HepG2 (cell line): ENCODE results near the gene BIRC6. TPM values are rescaled to one million over a fixed set of nuclear protein-coding genes. Genes with fewer than 3 reads are reported as not detected.

Experiments used
- NR2F1 ChIP-seq, 2 experiments: fragments of 450-650 bp in 1 of 2; formaldehyde crosslinking in 1 of 2; IDR thresholded peaks; 2 replicates each; pipeline versions ENCODE4 v1.5.0 to v1.6.1; 2016 to 2020; ENCODE audit warnings: mild to moderate bottlenecking in 1 of 2, missing compliant biosample characterization in 1 of 2, missing genetic modification reagents in 1 of 2, moderate library complexity in 1 of 2
- PHB2 ChIP-seq: fragments of 450-650 bp; IDR thresholded peaks from 2 replicates; pipeline ENCODE4 v1.6.1; 2018; ENCODE audit not compliant: partially characterized antibody
- PTBP1 ChIP-seq: fragments of 200-400 bp; formaldehyde crosslinking; IDR thresholded peaks from 2 replicates; pipeline ENCODE4 v1.6.1; 2018; ENCODE audit warnings: low read length, low read depth; ENCODE audit not compliant: poor library complexity, severe bottlenecking
- SETDB1 ChIP-seq: sonication (generic); formaldehyde crosslinking; IDR thresholded peaks from 2 replicates; pipeline ENCODE4 v1.5.1; 2020; ENCODE audit warnings: missing genetic modification reagents, mild to moderate bottlenecking, borderline replicate concordance
- SYNCRIP ChIP-seq: fragments of 200-400 bp; formaldehyde crosslinking; IDR thresholded peaks from 2 replicates; pipeline ENCODE4 v1.6.1; 2018; ENCODE audit warnings: mild to moderate bottlenecking, low read depth, low read length; ENCODE audit not compliant: insufficient read depth
- TAF1 ChIP-seq: sonication (generic); formaldehyde crosslinking; IDR thresholded peaks from 2 replicates; pipeline ENCODE4 v1.4.0; 2020; ENCODE audit warnings: missing genetic modification reagents
- ZFP36L2 ChIP-seq: sonication (generic); formaldehyde crosslinking; IDR thresholded peaks from 2 replicates; pipeline ENCODE4 v1.4.0; 2020; ENCODE audit warnings: missing genetic modification reagents
- ZNF20 ChIP-seq: sonication (generic); formaldehyde crosslinking; IDR thresholded peaks from 2 replicates; pipeline ENCODE4 v1.4.0; 2020; ENCODE audit warnings: mild to moderate bottlenecking, moderate library complexity, missing genetic modification reagents
- ZNF557 ChIP-seq: sonication (generic); formaldehyde crosslinking; IDR thresholded peaks from 2 replicates; pipeline ENCODE4 v1.4.0; 2020; ENCODE audit warnings: missing genetic modification reagents
- ZNF619 ChIP-seq: sonication (generic); formaldehyde crosslinking; IDR thresholded peaks from 2 replicates; pipeline ENCODE4 v1.4.0; 2020; ENCODE audit warnings: mild to moderate bottlenecking, missing genetic modification reagents
- polyA plus RNA-seq, 8 experiments: library from polyadenylated mRNA; depleted of rRNA in 3 of 8; stranded (reverse) in 7 of 8; unstranded in 1 of 8; fragments of >200 nt; fragmentation: Illumina TruSeq in 4 of 8; extraction: Trizol in 4 of 8; gene quantifications; 2 replicates each; pipeline versions ENCODE4 v1.2.1 to v1.2.3, GENCODE V29; 2011 to 2016; ENCODE audit warnings: low read depth in 4 of 8, missing spikeins in 1 of 8, mixed read lengths in 1 of 8; ENCODE audit not compliant: insufficient read depth in 1 of 8
- total RNA-seq, 5 experiments: library from RNA; depleted of rRNA; stranded (reverse); fragments of >200 nt; fragmentation: Illumina TruSeq; extraction: Trizol; gene quantifications; 2 replicates each; pipeline ENCODE4 v1.2.3, GENCODE V29; 2016; ENCODE audit warnings: low read depth in 1 of 5
- TF ChIP-seq, protein P1 (sequence below): sonication (generic); formaldehyde crosslinking; IDR thresholded peaks from 2 replicates; pipeline ENCODE4 v1.5.1; 2020; ENCODE audit warnings: missing genetic modification reagents, mild to moderate bottlenecking, borderline replicate concordance
- TF ChIP-seq, protein P2 (sequence below): sonication (generic); formaldehyde crosslinking; IDR thresholded peaks from 2 replicates; pipeline ENCODE4 v1.4.0; 2020; ENCODE audit warnings: missing genetic modification reagents
- TF ChIP-seq, protein P3 (sequence below): sonication (generic); formaldehyde crosslinking; IDR thresholded peaks from 2 replicates; pipeline ENCODE4 v1.4.0; 2020; ENCODE audit warnings: low read depth, mild to moderate bottlenecking, missing genetic modification reagents
- TF ChIP-seq, protein P4 (sequence below), 2 experiments: fragments of 450-650 bp in 1 of 2; sonication (generic) in 1 of 2; formaldehyde crosslinking; IDR thresholded peaks; 2 replicates each; pipeline versions ENCODE4 v1.5.0 to v1.8.0; 2020 to 2022; ENCODE audit warnings: mild to moderate bottlenecking in 1 of 2, missing genetic modification reagents in 1 of 2
- TF ChIP-seq, protein P5 (sequence below): sonication (generic); formaldehyde crosslinking; IDR thresholded peaks from 2 replicates; pipeline ENCODE4; 2020; ENCODE audit warnings: missing genetic modification reagents, mild to moderate bottlenecking, borderline replicate concordance

The BIRC6 gene
- total and polyA plus RNA-seq, 2 of the 13 experiments (the other 11 are each of a cell fraction or from before 2014, with no cell fraction given) = 65.6 to 120 TPM

DNA sequence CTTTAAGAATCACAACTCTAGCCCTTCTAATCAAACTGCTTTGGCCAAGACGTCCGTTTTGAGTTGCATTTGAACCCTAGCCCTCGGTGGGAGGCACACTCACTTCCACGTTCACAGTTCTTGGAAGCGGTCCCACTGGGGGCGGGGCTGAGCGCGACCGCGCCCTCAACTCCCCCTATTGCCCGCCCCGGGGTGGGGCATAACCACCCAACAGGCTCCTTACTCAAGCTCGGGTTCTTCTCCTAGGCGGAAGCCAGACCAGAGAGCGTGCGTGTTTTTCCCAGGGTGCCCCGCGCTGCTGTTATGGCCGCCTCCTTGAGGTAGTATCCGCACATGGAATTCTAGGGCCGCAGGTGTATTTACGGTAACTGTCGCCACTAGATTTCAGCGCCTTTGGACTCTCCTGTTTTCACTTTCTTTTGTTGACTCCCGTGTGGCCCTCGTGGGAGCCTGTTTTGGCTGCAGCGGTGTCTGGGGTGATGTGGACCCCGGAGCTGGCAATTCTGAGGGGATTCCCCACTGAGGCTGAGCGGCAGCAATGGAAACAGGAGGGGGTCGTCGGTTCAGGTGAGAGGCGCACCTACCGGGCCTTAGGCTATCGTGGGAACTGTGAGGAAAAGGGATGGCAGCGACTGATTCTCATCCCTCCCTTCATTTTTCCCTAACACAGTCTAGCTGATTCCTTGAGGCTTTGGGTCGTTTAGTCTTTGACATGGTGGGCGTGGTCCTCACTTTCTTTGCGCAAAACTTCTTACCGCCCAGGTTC, 271.2 kb downstream of the BIRC6 start, which contains the start of gene TTC27 (continued):
- TF ChIP-seq, protein P1, sequence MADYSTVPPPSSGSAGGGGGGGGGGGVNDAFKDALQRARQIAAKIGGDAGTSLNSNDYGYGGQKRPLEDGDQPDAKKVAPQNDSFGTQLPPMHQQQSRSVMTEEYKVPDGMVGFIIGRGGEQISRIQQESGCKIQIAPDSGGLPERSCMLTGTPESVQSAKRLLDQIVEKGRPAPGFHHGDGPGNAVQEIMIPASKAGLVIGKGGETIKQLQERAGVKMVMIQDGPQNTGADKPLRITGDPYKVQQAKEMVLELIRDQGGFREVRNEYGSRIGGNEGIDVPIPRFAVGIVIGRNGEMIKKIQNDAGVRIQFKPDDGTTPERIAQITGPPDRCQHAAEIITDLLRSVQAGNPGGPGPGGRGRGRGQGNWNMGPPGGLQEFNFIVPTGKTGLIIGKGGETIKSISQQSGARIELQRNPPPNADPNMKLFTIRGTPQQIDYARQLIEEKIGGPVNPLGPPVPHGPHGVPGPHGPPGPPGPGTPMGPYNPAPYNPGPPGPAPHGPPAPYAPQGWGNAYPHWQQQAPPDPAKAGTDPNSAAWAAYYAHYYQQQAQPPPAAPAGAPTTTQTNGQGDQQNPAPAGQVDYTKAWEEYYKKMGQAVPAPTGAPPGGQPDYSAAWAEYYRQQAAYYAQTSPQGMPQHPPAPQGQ (CRISPR knock-in tag) = 0 out of 2 replicates have a peak, but pooled peaks have one; percentile 58
- TF ChIP-seq SETDB1 (CRISPR knock-in tag) (no peak), ZNF619 (no peak), SYNCRIP (no peak), PTBP1 (peak; percentile 58), PHB2 (no peak), ZNF557 (CRISPR knock-in tag) (peak; percentile 49; the same call in 1 of the 2 replicates), ZNF20 (CRISPR knock-in tag) (no peak), TAF1 (CRISPR knock-in tag) (peak; percentile 83), ZFP36L2 (CRISPR knock-in tag) (no peak), NR2F1 (CRISPR knock-in tag; IDR thresholded peaks at IDR 0.05) (peak in 1 of 2 experiments; percentile 15; a peak in 1 of 4 replicates)
- TF ChIP-seq, protein P2, sequence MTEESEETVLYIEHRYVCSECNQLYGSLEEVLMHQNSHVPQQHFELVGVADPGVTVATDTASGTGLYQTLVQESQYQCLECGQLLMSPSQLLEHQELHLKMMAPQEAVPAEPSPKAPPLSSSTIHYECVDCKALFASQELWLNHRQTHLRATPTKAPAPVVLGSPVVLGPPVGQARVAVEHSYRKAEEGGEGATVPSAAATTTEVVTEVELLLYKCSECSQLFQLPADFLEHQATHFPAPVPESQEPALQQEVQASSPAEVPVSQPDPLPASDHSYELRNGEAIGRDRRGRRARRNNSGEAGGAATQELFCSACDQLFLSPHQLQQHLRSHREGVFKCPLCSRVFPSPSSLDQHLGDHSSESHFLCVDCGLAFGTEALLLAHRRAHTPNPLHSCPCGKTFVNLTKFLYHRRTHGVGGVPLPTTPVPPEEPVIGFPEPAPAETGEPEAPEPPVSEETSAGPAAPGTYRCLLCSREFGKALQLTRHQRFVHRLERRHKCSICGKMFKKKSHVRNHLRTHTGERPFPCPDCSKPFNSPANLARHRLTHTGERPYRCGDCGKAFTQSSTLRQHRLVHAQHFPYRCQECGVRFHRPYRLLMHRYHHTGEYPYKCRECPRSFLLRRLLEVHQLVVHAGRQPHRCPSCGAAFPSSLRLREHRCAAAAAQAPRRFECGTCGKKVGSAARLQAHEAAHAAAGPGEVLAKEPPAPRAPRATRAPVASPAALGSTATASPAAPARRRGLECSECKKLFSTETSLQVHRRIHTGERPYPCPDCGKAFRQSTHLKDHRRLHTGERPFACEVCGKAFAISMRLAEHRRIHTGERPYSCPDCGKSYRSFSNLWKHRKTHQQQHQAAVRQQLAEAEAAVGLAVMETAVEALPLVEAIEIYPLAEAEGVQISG = peak; percentile 75
- TF ChIP-seq, protein P3, sequence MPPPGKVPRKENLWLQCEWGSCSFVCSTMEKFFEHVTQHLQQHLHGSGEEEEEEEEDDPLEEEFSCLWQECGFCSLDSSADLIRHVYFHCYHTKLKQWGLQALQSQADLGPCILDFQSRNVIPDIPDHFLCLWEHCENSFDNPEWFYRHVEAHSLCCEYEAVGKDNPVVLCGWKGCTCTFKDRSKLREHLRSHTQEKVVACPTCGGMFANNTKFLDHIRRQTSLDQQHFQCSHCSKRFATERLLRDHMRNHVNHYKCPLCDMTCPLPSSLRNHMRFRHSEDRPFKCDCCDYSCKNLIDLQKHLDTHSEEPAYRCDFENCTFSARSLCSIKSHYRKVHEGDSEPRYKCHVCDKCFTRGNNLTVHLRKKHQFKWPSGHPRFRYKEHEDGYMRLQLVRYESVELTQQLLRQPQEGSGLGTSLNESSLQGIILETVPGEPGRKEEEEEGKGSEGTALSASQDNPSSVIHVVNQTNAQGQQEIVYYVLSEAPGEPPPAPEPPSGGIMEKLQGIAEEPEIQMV = 0 out of 2 replicates have a peak, but pooled peaks have one; percentile 77
- TF ChIP-seq, protein P4, sequence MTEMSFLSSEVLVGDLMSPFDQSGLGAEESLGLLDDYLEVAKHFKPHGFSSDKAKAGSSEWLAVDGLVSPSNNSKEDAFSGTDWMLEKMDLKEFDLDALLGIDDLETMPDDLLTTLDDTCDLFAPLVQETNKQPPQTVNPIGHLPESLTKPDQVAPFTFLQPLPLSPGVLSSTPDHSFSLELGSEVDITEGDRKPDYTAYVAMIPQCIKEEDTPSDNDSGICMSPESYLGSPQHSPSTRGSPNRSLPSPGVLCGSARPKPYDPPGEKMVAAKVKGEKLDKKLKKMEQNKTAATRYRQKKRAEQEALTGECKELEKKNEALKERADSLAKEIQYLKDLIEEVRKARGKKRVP (CRISPR knock-in tag; IDR thresholded peaks at IDR 0.05) = peak in 1 of 2 experiments; percentile 44; a peak in 2 of 4 replicates
- TF ChIP-seq, protein P5, sequence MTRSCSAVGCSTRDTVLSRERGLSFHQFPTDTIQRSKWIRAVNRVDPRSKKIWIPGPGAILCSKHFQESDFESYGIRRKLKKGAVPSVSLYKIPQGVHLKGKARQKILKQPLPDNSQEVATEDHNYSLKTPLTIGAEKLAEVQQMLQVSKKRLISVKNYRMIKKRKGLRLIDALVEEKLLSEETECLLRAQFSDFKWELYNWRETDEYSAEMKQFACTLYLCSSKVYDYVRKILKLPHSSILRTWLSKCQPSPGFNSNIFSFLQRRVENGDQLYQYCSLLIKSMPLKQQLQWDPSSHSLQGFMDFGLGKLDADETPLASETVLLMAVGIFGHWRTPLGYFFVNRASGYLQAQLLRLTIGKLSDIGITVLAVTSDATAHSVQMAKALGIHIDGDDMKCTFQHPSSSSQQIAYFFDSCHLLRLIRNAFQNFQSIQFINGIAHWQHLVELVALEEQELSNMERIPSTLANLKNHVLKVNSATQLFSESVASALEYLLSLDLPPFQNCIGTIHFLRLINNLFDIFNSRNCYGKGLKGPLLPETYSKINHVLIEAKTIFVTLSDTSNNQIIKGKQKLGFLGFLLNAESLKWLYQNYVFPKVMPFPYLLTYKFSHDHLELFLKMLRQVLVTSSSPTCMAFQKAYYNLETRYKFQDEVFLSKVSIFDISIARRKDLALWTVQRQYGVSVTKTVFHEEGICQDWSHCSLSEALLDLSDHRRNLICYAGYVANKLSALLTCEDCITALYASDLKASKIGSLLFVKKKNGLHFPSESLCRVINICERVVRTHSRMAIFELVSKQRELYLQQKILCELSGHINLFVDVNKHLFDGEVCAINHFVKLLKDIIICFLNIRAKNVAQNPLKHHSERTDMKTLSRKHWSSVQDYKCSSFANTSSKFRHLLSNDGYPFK (CRISPR knock-in tag) = peak; percentile 91; the same call in 1 of the 2 replicates
